HFFc6 (cell line): ENCODE results near the gene PRDM10. TPM values are rescaled to one million over a fixed set of nuclear protein-coding genes. Genes with fewer than 3 reads are reported as not detected.
"Not testable (repeated sequence)": the region's sequence is repeated elsewhere in the genome, so short reads cannot be mapped to it uniquely, and the experiment has no call there.

Source experiments
- DNase-seq: peaks from one replicate; pipeline ENCODE4 v3.0.0-alpha.2; 2018
- H3K27ac Mint-ChIP-seq: 2 replicates; pipeline ENCODE4 v1.8.0; 2020; ENCODE audit warnings: mild to moderate bottlenecking, mixed read lengths
- H3K27me3 Mint-ChIP-seq: 2 replicates; pipeline ENCODE4 v1.8.0; 2021; ENCODE audit warnings: mild to moderate bottlenecking, moderate library complexity, mixed read lengths; ENCODE audit not compliant: insufficient read depth
- H3K36me3 Mint-ChIP-seq: 2 replicates; pipeline ENCODE4 v1.8.0; 2021; ENCODE audit warnings: low read depth, mixed read lengths
- H3K4me1 Mint-ChIP-seq: 2 replicates; pipeline ENCODE4 v1.8.0; 2020; ENCODE audit warnings: low read depth, mixed read lengths
- H3K4me3 Mint-ChIP-seq: 2 replicates; pipeline ENCODE4 v1.8.0; 2020; ENCODE audit warnings: mild to moderate bottlenecking, moderate library complexity, mixed read lengths
- H3K9me3 Mint-ChIP-seq: 2 replicates; pipeline ENCODE4 v1.8.0; 2020; ENCODE audit warnings: mild to moderate bottlenecking, mixed read lengths
- CTCF ChIP-seq: fragments of 200-600 bp; sonication (generic); IDR thresholded peaks from 2 replicates; pipeline ENCODE4 v1.5.0; 2021; ENCODE audit warnings: antibody characterized with exemption, mild to moderate bottlenecking
- total RNA-seq, 6 experiments: library from RNA; stranded (reverse); fragmentation: NEBNext Ultra II Directional; extraction: Animal tissue kit (Norgen Biotek cat#: 25700); gene quantifications; 2 replicates in 1 of 6; 3 replicates in 5 of 6; pipeline ENCODE4 v1.2.3, GENCODE V29; 2021

Gene PRDM10
- total RNA-seq, 6 experiments from 2014 or later = 7.0 to 8.6 (median 7.8) TPM

- H3K27ac Mint-ChIP-seq = no peak overlapping the region
- H3K36me3 Mint-ChIP-seq = peaks cover 71% of the 10 kb centered on the region
- DNase-seq = no peak
- no peak for TF ChIP-seq CTCF
- no peaks in the 10 kb centered on the region; the same call in 1 of the 2 replicates for H3K27me3 Mint-ChIP-seq
- no peaks in the 10 kb centered on the region for H3K4me1 Mint-ChIP-seq
- H3K4me3 Mint-ChIP-seq = no peak overlapping the region
- H3K9me3 Mint-ChIP-seq = no peaks in the 10 kb centered on the region
Measured at GRCh38 chr11:129884581-129884980, 118.1 kb downstream of the PRDM10 start.

- Mint-ChIP-seq H3K27me3 (no peaks in the 10 kb centered on the region; the same call in 1 of the 2 replicates), H3K4me3 (no peak overlapping the region), H3K36me3 (peaks cover 58% of the 10 kb centered on the region), H3K27ac (no peak overlapping the region), H3K9me3 (no peaks in the 10 kb centered on the region), H3K4me1 (no peaks in the 10 kb centered on the region)
- DNase-seq = peak; percentile 26
- peak; percentile 76 for TF ChIP-seq CTCF
Measured at GRCh38 chr11:129881570-129882170, 121.0 kb downstream of the PRDM10 start.

GRCh38 chr11:129880311-129880710, 122.3 kb downstream of the PRDM10 start:
- Mint-ChIP-seq H3K9me3 (no peaks in the 10 kb centered on the region), H3K4me1 (no peaks in the 10 kb centered on the region), H3K27ac (no peak overlapping the region), H3K27me3 (no peaks in the 10 kb centered on the region; the same call in 1 of the 2 replicates), H3K36me3 (peaks cover 47% of the 10 kb centered on the region), H3K4me3 (no peak overlapping the region)
- no peak for DNase-seq
- no peak for TF ChIP-seq CTCF

GRCh38 chr11:129871914-129872313, 130.7 kb downstream of the PRDM10 start:
- no peak overlapping the region for H3K27ac Mint-ChIP-seq
- H3K4me1 Mint-ChIP-seq = no peaks in the 10 kb centered on the region
- no peaks in the 10 kb centered on the region for H3K9me3 Mint-ChIP-seq
- DNase-seq = no peak
- TF ChIP-seq CTCF = no peak
- H3K27me3 Mint-ChIP-seq = no peaks in the 10 kb centered on the region
- peaks cover 44% of the 10 kb centered on the region for H3K36me3 Mint-ChIP-seq
- H3K4me3 Mint-ChIP-seq = no peak overlapping the region

- peaks cover 51% of the 10 kb centered on the region for H3K36me3 Mint-ChIP-seq
- H3K9me3 Mint-ChIP-seq, H3K4me3 Mint-ChIP-seq, H3K4me1 Mint-ChIP-seq, H3K27me3 Mint-ChIP-seq, H3K27ac Mint-ChIP-seq, DNase-seq: not testable (repeated sequence)
Measured at GRCh38 chr11:129868626-129869025, 134.0 kb downstream of the PRDM10 start.

GRCh38 chr11:129866311-129866710, 136.3 kb downstream of the PRDM10 start:
- peaks cover 62% of the 10 kb centered on the region for H3K36me3 Mint-ChIP-seq
- TF ChIP-seq CTCF = no peak
- H3K27me3 Mint-ChIP-seq = no peaks in the 10 kb centered on the region; the same call in 1 of the 2 replicates
- H3K4me3 Mint-ChIP-seq = no peak overlapping the region
- DNase-seq = no peak
- peaks cover 14% of the 10 kb centered on the region for H3K4me1 Mint-ChIP-seq
- H3K27ac Mint-ChIP-seq = no peak overlapping the region
- H3K9me3 Mint-ChIP-seq = no peaks in the 10 kb centered on the region
